ENCODE data around the gene LDLRAD2. TPM values are rescaled to one million over a fixed set of nuclear protein-coding genes. Genes with fewer than 3 reads are reported as not detected.

Gene LDLRAD2
- total RNA-seq, 2 donors from 2014 or later = not detected

DNA sequence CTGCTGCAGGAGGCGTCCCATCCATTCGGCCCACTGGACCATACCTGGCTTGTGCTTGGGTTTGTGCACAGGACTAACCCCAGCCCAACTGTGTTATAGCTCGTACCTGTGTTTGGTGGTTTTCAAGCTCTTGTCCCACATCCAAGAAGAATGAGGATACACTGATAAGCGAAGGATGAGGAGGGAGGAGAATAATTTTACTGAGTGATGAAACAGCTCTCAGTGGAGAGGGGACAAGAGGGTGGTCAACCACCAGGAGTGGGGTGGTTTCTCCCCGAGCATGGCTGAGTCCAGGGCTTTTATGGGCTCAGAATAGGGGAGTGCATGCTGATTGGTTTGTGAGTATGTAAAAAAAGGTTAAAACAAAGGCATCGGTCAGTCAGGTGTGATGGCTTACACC, 17.0 kb upstream of the LDLRAD2 start:
- Mint-ChIP-seq H3K36me3 (ENCODE audit: low read depth) (peaks cover 3% of the 10 kb centered on the region), H3K27ac (no peak overlapping the region), H3K27me3 (no peaks in the 10 kb centered on the region), H3K4me3 (no peak overlapping the region), H3K4me1 (peaks cover 7% of the 10 kb centered on the region)
- no peak for DNase-seq
- ATAC-seq = no peak
- no peaks in the 10 kb centered on the region for H3K9me3 ChIP-seq (ENCODE audit: control insufficient read depth, low read length, poor library complexity, severe bottlenecking)

DNA sequence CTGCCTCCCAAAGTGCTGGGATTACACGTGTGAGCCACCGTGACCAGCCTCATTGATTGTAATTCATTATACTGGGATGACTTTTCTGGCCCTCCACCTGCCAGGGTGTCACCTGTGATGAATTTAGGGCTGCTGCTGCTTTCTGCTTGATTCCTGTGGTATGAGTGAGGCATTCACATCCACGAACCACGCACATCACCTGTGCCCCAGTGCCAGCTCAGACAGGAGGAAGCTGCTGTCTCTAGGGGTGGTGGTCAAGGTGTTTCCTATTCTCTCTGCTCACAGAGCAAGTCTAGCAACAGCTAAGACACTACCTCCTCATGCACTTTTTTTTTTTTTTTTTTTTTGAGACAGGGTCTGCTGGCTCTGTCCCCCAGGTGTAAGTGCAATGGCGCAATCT, 12.3 kb upstream of the LDLRAD2 start:
- no peak for DNase-seq

DNA sequence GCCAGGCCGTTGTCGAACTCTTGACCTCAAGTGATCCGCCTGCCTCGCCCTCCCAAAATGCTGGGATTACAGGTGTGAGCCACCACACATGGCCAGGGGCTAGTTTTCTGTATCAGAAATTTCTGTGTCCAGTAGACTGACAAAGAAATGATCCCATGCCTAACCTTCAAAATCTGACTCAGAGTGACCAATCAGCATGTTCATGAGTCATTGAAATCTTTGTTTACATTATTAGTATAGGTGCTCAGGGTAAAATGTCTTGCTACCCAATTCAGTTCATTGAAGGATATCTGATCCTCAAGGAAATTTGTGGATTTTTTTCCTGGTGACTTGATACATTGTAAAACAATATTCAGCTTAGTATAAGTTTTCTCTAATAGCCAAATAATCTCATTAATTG, 11.0 kb upstream of the LDLRAD2 start:
- Mint-ChIP-seq H3K36me3 (ENCODE audit: low read depth) (peaks cover 3% of the 10 kb centered on the region), H3K27me3 (peaks cover 19% of the 10 kb centered on the region), H3K4me3 (no peak overlapping the region), H3K27ac (no peak overlapping the region), H3K4me1 (peaks cover 5% of the 10 kb centered on the region)
- no peaks in the 10 kb centered on the region for H3K9me3 ChIP-seq (ENCODE audit: control insufficient read depth, low read length, poor library complexity, severe bottlenecking)
- DNase-seq (no peak), ATAC-seq (no peak)

More for the DNA sequence above, 12.3 kb upstream of the LDLRAD2 start:
- Mint-ChIP-seq H3K27me3 (peaks cover 18% of the 10 kb centered on the region), H3K36me3 (ENCODE audit: low read depth) (peaks cover 6% of the 10 kb centered on the region), H3K4me1 (peaks cover 5% of the 10 kb centered on the region), H3K27ac (no peak overlapping the region), H3K4me3 (no peak overlapping the region)
- no peak for ATAC-seq
- H3K9me3 ChIP-seq (ENCODE audit: control insufficient read depth, low read length, poor library complexity, severe bottlenecking) = no peaks in the 10 kb centered on the region

DNA sequence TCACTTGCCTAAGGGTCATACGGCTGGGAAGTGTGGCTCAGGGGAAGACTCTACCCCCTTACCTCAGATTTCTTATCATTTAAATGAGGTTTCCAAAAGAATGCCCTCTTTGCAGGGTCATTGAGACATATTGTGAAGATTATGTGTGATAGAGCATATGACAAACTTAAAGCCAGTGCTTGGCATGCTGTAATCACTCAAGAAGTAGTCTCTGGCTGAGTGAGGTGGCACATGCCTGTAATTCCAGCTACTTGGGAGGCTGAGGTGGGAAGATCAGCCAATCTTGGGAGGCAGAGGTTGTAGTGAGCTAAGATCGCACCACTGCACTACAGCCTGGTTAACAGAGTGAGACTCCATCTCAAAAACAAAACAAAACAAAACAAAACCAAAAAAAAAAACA, 7.5 kb upstream of the LDLRAD2 start:
- Mint-ChIP-seq H3K27ac (no peak overlapping the region), H3K4me1 (no peaks in the 10 kb centered on the region), H3K36me3 (ENCODE audit: low read depth) (peaks cover 3% of the 10 kb centered on the region), H3K27me3 (peaks cover 24% of the 10 kb centered on the region), H3K4me3 (no peak overlapping the region)
- no peak for ATAC-seq
- no peak for DNase-seq
- H3K9me3 ChIP-seq (ENCODE audit: control insufficient read depth, low read length, poor library complexity, severe bottlenecking) = no peaks in the 10 kb centered on the region

DNA sequence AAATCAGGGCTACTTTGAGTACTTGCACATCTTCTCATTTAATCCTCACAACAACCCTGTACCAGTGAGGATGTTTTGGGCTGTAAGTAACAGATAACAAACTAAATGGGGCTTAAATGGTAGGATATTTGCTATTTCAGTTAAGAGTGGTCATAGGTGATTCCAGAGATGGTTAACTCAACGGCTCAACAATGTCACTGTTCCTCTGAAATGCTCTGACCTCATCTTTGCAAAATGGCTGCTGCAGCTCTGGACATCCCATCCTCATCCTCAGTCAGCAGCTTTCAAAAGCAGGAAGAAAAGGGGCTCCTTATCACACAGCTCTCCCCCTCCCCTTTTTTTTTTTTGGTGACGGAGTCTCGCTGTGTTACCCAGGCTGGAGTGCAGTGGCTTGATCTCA, 1.5 kb downstream of the LDLRAD2 start:
- no peak overlapping the region for H3K27ac Mint-ChIP-seq
- H3K27me3 Mint-ChIP-seq = peaks cover 28% of the 10 kb centered on the region
- peaks cover 8% of the 10 kb centered on the region for H3K4me1 Mint-ChIP-seq
- H3K9me3 ChIP-seq (ENCODE audit: control insufficient read depth, low read length, poor library complexity, severe bottlenecking) = no peaks in the 10 kb centered on the region
- ATAC-seq (no peak), DNase-seq (no peak)
- H3K4me3 Mint-ChIP-seq = no peak overlapping the region
- peaks cover 4% of the 10 kb centered on the region for H3K36me3 Mint-ChIP-seq (ENCODE audit: low read depth)

DNA sequence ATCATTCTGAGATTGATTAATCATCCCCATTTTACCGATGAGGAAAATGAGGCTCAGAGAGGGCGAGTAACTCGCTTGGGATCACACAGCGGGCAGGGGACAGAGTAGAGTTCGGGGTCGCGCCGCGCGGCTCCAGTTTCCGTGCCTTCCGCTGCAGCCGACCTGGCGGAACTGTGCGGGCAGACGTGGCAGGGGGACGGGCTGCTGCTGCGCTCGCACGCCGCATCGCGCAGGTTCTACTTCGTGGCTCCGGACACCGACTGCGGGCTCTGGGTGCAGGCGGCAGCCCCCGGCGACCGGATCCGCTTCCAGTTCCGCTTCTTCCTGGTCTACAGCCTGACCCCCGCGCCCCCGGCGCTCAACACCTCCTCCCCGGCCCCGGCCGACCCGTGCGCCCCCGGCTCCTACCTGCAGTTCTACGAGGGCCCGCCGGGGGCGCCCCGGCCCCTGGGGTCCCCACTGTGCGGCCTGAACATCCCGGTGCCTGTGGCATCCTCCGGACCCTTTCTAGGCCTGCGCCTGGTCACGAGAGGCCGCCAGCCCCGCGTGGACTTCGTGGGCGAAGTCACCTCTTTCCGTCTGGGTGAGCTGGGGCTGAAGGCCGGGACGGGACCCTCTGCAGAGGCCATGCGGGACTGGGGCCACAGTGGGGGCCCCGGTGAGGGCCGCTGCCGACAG, 2.3 kb downstream of the LDLRAD2 start:
- peak in 1 of 3 donors; percentile 18 for DNase-seq
- Mint-ChIP-seq H3K27me3 (peaks cover 28% of the 10 kb centered on the region), H3K4me3 (peak overlapping the region; percentile 49), H3K4me1 (peaks cover 10% of the 10 kb centered on the region), H3K36me3 (ENCODE audit: low read depth) (peaks cover 4% of the 10 kb centered on the region), H3K27ac (no peak overlapping the region)
- H3K9me3 ChIP-seq (ENCODE audit: control insufficient read depth, low read length, poor library complexity, severe bottlenecking) = no peaks in the 10 kb centered on the region
- peak; percentile 81 for ATAC-seq

DNA sequence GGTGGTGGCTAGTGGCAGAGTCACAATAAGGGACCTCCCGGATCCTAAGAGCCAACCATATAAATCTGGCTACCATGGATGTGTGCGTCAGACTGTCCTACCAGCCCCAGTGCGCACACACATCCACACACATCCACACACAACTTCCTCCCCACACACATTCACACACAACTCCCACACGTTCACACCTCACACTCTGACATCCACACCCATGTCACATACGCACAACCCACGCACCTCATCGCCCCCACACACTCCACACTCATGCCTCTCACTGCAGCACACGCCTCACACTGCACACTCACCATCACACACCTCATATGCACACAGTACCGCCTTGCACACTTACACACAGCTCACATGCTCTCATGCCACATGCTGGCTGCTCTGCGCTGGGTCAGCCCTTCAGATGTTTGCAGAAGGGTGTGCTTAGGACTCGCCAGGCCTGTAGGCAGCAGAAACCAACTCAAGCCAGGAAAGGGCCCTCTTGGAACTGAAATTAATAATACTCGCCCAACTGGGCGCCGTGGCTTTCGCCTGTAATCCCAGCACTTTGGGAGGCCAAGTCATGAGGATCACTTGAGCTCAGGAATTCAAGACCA, 3.0 kb downstream of the LDLRAD2 start:
- peaks cover 4% of the 10 kb centered on the region for H3K36me3 Mint-ChIP-seq (ENCODE audit: low read depth)
- H3K4me3 Mint-ChIP-seq = peak overlapping the region; percentile 49
- ATAC-seq (no peak), DNase-seq (no peak)
- no peak overlapping the region for H3K27ac Mint-ChIP-seq
- H3K4me1 Mint-ChIP-seq = peaks cover 10% of the 10 kb centered on the region
- peaks cover 28% of the 10 kb centered on the region for H3K27me3 Mint-ChIP-seq
- no peaks in the 10 kb centered on the region for H3K9me3 ChIP-seq (ENCODE audit: control insufficient read depth, low read length, poor library complexity, severe bottlenecking)

DNA sequence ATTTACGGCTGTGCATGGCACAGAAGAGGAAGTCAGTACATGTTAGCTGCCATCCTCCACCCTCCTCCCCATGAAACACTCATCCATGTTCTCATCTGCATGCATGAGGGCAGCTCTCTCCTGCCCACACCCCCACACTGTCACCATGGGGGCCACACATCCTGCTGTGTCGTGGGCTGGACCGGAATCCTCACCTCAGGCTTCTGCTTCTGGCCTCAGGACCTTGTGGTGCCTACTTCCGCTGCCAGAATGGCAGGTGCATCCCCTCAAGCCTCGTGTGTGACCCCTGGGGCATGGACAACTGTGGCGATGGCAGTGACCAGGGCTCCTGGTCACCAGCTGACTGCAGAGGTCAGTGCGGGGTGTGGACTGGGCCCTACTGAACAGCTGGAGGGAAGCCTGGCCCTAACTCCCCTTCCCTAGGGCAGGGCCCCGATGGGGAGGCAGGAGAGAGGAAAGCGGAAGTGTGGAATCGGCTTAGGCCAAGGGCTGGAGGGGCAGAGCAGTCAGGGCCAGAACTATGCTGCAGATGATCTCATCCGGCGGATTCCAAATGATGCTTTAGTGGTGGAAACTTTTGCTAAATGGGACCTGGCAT, 3.8 kb downstream of the LDLRAD2 start:
- Mint-ChIP-seq H3K4me3 (no peak overlapping the region), H3K4me1 (peaks cover 10% of the 10 kb centered on the region), H3K27me3 (peaks cover 28% of the 10 kb centered on the region), H3K36me3 (ENCODE audit: low read depth) (peaks cover 4% of the 10 kb centered on the region), H3K27ac (no peak overlapping the region)
- ATAC-seq (peak; percentile 33), DNase-seq (no peak)
- no peaks in the 10 kb centered on the region for H3K9me3 ChIP-seq (ENCODE audit: control insufficient read depth, low read length, poor library complexity, severe bottlenecking)

DNA sequence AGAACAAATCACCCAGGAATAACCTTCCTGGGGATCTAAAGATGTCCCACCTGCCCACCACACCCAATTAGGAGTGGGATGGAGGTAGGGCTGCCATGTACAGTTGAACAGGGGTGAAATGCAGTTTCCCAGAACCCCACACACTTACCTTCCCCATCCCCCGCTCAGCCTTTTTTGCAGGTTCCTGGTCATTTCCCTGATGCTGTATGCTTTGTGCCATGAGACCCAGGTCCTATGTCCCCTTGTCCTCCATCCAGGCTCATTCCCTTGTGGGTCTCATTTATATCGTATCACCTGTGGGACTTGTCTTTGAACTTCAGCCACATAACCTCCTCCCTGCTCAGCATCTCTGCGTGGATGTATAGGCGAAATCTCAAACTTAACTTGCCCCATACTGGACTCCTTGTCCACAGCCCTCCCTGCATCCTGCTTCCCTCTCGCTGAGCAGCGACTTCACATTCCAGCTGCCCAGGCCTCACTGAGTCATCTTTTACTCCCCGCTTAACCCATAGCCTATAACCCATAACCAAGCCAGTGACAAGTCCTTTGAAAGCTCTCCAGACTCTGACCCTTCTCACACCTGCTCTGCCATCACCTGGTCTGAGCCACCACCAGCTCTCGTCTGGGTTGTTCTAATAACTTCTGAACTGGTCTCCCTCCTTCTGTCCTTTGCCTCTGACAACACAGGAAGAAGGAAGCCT, 4.7 kb downstream of the LDLRAD2 start:
- no peak overlapping the region for H3K4me3 Mint-ChIP-seq
- peaks cover 24% of the 10 kb centered on the region for H3K27me3 Mint-ChIP-seq
- ATAC-seq (no peak), DNase-seq (no peak)
- H3K36me3 Mint-ChIP-seq (ENCODE audit: low read depth) = peaks cover 4% of the 10 kb centered on the region
- no peaks in the 10 kb centered on the region for H3K9me3 ChIP-seq (ENCODE audit: control insufficient read depth, low read length, poor library complexity, severe bottlenecking)
- H3K27ac Mint-ChIP-seq = no peak overlapping the region
- H3K4me1 Mint-ChIP-seq = peaks cover 10% of the 10 kb centered on the region

DNA sequence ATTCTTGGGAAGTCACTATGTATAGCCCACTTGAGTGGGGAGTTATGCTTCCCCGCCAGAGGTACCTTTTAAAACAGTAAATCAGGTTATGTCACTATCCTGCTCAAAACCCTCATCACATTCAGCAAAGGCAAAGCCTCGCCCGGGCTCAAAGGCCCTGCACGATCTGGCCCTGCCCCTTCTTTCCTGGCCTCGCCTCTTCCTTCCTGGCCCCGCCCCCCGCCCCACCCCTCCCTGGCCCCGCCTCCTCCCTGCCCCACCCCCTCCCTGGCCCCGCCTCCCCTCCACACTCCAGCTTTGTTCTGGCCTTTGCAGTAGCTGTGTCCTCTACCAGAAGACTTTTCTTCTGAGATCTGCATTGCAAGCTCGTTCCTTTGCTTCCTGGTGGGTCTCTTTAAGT, 6.6 kb downstream of the LDLRAD2 start:
- Mint-ChIP-seq H3K4me1 (peaks cover 10% of the 10 kb centered on the region), H3K27ac (no peak overlapping the region), H3K36me3 (ENCODE audit: low read depth) (peaks cover 2% of the 10 kb centered on the region), H3K4me3 (no peak overlapping the region), H3K27me3 (peaks cover 10% of the 10 kb centered on the region)
- peak; percentile 58 for ATAC-seq
- DNase-seq = no peak
- H3K9me3 ChIP-seq (ENCODE audit: control insufficient read depth, low read length, poor library complexity, severe bottlenecking) = no peaks in the 10 kb centered on the region

DNA sequence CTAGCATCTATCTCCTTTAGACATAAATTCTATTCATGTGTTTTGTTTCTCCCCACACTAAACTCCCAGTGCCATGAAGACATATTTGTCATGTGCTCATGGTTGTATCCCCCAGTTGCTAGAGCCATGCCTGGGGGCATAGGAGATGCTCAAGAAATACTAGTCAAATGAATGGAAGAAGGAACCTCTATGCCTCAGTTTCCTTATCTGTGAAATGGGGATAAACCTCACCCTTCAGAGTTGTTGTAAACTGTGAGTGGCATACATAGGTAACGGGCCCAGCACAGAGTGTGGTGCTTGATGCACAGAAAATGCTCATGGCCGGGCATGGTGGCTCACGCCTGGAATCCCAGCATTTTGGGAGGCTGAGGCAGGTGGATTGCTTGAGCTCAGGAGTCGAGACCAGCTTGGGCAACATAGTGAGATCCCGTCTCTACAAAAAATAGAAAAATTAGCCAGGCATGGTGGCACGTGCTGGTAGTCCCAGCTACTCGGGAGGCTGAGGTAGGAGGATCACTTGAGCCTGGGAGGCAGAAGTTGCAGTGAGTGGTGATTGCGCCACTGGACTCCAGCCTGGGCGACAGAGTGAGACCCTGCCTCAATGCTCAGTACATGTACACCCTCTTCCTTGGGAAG, 8.7 kb downstream of the LDLRAD2 start:
- H3K27ac Mint-ChIP-seq = no peak overlapping the region
- no peak for ATAC-seq
- no peak overlapping the region for H3K4me3 Mint-ChIP-seq
- no peak for DNase-seq
- H3K4me1 Mint-ChIP-seq = peaks cover 6% of the 10 kb centered on the region
- H3K36me3 Mint-ChIP-seq (ENCODE audit: low read depth) = no peaks in the 10 kb centered on the region
- peaks cover 10% of the 10 kb centered on the region for H3K27me3 Mint-ChIP-seq
- no peaks in the 10 kb centered on the region for H3K9me3 ChIP-seq (ENCODE audit: control insufficient read depth, low read length, poor library complexity, severe bottlenecking)

DNA sequence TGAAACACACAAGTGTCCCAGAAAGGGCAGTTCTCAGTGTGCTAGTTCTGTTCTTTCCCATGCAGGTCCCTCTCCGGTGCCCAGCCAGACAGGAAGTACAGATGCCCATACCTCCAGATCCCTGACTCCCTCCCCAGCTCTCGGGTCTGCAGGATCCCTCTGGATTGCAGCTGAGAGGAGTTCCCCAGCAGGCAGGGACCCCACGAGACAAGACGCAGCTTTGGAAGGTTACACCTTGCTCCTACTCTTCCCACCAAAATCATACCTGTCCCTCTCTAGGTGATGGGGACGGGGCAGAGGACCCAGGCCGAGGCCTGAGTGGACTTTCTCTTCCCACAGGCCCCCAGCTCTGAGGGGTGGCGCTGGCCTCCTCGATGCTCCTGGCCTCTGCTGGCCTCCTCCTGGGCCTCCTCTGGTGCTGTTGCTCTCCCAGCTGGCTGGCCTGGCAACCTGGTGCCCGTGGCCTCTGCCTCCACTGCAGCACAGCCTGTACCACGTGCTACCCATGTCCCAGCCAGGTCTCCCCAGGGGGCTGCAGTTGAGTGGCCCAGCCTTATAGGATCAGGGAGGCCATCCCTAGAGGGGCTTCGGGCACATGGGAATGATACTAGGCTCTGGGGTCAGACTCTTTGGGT, 9.4 kb downstream of the LDLRAD2 start:
- Mint-ChIP-seq H3K4me1 (peaks cover 6% of the 10 kb centered on the region), H3K27me3 (peaks cover 10% of the 10 kb centered on the region), H3K4me3 (no peak overlapping the region), H3K27ac (no peak overlapping the region), H3K36me3 (ENCODE audit: low read depth) (no peaks in the 10 kb centered on the region)
- H3K9me3 ChIP-seq (ENCODE audit: control insufficient read depth, low read length, poor library complexity, severe bottlenecking) = no peaks in the 10 kb centered on the region
- DNase-seq (no peak), ATAC-seq (no peak)

DNA sequence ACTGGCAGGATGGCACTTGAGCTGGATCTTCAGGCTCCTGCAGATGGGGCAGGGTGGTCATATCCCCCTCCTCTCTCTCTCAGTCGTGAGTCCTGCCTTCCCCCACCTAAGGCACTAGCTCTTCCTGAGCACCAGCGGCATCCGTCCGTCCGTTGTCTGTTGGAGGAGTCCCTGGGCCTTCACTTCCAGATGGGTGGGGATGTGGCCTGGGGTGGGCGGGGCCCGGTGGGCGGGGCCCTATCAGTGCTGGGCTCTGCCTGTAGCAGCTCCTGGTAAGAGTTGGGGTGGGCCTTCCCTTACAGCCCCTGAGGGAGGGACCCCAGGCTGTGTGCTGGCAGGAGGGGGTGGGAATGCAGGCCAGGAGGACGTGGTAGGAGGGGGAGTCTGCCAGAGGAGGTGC, 10.3 kb downstream of the LDLRAD2 start:
- Mint-ChIP-seq H3K4me1 (peaks cover 2% of the 10 kb centered on the region), H3K36me3 (ENCODE audit: low read depth) (no peaks in the 10 kb centered on the region), H3K27me3 (peaks cover 10% of the 10 kb centered on the region), H3K27ac (no peak overlapping the region), H3K4me3 (no peak overlapping the region)
- H3K9me3 ChIP-seq (ENCODE audit: control insufficient read depth, low read length, poor library complexity, severe bottlenecking) = no peaks in the 10 kb centered on the region
- no peak for ATAC-seq
- no peak for DNase-seq
